GM18517 (cell line): Measurements from ENCODE around the gene TAS2R16.
A peak's percentile ranks its signal among the peaks of the same experiment; 100 is the strongest.

Experiments used
- ATAC-seq: cut with Tn5 transposase; IDR thresholded peaks from one replicate; pipeline ENCODE4 v1.9.1; 2021; ENCODE audit warnings: mild to moderate bottlenecking, moderate library complexity; ENCODE audit not compliant: unreplicated experiment

TAS2R16 gene, protein sequence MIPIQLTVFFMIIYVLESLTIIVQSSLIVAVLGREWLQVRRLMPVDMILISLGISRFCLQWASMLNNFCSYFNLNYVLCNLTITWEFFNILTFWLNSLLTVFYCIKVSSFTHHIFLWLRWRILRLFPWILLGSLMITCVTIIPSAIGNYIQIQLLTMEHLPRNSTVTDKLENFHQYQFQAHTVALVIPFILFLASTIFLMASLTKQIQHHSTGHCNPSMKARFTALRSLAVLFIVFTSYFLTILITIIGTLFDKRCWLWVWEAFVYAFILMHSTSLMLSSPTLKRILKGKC

GRCh38 chr7:122995600-122995999, at the start of gene TAS2R16:
Gene TAS2R16 (minus strand): TSS chr7:122995700. CDS start chr7:122995634, 66 bp downstream.
- ATAC-seq, result no peak

DNA sequence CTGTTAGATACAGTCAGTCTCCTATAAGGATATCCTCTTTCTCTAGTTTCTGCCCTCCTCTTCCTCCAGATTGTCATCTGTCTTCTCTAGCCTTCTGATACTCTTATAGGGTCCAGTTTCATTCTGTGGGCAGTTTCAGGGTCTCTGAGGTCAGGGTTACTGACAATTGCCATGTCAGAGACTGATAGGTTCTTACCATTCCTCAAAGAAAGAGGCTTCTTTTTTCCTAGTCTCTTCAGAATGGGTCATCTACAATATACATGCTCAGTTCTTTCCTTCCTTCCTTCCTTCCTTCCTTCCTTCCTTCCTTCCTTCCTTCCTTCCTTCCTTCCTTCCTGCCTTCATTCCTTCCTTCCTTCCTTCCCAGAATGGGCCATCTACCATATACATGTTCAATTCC, 48.1 kb upstream of the TAS2R16 start:
- no peak for ATAC-seq

- no peak for ATAC-seq
These were observed 45.6 kb upstream of the TAS2R16 start for GRCh38 chr7:123041101-123041500.

DNA sequence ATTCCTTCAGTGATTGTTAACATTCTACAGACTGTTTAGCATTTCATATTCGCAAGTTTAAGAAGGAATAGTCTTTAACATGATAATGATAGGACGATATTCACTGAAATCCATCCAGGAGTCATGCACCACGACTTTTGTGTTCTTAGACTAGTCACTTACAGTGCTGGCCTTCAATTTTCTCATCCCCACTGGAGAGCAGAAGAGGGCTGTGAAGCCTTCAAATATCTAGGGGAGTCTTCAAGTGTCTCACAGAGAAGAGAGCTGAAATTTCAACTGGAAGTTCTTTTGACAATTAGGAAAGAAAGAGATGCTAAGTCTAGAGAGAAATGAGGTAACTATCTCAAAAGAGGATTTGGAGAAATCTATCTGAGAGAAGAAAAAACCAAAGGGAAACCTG, 43.8 kb upstream of the TAS2R16 start:
- ATAC-seq, result no peak

GRCh38 chr7:123034106-123034505, 38.6 kb upstream of the TAS2R16 start:
- ATAC-seq, result no peak

- ATAC-seq, result no peak
These were observed 35.1 kb upstream of the TAS2R16 start for GRCh38 chr7:123030631-123031030.

- ATAC-seq, result no peak
These were observed 32.8 kb upstream of the TAS2R16 start for GRCh38 chr7:123028339-123028738.

DNA sequence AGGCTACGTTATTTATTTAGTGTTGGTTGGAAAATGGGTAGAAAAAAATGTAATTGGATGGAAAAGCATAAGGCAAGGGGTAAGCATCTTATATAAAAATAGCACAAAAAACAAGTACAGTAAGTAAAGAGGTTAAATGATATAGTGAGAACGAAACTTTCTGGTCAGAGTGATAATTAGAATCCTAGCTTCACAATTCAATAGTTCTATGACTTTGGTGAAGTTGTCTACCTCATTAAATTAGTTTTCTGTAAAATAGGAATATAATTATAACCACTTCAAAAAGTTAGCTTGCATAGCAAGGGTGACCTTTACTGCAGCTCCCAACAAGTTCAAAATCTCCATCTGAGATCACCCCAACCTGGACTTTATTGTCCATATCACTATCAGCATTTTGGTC, 30.8 kb upstream of the TAS2R16 start:
- no peak for ATAC-seq

DNA sequence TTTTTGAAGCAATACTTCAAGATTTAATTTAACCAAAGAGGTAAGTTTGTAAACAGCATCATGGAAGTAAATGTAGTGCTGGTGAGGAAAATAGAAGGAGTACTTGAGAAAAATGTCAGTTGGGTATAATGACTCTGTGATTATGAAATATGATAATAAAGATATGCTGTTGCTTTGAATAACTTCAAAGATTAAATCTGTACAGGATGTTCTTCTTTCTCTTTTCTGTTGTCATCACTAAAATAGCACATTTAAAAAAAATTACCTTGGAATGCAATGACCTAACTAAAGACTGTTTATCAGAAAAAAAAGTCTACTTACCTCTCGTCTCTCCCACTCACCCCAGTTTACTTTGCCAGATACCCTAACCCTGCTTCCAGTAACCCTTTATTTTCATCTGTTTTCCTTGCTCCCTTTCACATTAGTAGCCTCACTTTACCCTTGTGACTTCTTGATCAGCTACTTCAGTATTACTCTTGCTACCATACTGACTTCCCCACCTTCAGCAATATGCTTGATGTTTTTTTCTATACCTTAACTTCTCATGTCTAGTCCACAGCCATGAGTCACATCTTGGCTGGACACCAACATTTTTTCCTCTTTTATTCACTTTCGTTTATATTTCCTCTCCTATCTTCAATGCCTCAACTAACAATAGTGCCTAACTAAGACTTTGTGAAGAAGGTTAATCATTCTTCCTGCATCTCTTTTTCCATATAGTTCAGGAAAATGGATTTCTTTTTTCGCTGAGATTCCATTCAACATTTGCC, 29.7 kb upstream of the TAS2R16 start:
- ATAC-seq, result no peak

- ATAC-seq, result no peak
These were observed 27.6 kb upstream of the TAS2R16 start for GRCh38 chr7:123023126-123023525.

DNA sequence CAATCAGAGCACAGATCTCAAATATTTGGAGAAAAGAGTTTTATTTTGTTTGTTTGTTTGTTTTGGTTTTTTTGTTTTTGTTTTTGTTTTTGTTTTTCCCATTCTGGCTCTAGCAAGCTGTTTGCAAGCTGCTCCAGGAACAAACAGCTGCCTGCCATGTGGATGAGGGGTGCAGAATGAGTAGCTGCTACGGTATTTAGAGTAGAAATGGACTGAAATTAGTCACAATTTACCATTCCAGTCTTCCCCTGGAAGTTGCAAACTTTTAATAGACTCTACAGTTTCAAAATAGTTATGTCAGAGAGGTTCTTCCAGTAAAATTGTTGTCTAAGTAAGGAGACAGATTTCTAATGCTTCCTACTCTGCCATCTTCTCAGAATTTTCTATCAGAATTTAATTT, 27.1 kb upstream of the TAS2R16 start:
- ATAC-seq, result no peak

DNA sequence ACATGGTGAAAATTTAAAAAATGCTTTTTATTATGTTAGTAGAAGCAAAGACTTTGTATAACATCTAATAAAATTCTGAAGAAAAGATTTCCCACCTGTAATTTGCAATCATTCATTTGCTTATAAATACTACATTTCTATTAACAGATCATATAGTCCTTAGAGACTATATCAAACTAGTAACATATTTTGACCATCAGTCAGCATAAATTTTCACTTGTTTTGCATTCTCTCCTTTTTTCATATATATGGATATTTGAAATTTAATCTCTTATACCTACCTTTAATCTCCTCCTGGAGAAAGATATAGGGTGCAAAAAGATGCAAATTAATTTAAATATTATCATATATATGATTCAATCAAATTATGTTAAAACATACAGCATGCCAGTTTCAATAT, 16.9 kb upstream of the TAS2R16 start:
- ATAC-seq, result no peak

DNA sequence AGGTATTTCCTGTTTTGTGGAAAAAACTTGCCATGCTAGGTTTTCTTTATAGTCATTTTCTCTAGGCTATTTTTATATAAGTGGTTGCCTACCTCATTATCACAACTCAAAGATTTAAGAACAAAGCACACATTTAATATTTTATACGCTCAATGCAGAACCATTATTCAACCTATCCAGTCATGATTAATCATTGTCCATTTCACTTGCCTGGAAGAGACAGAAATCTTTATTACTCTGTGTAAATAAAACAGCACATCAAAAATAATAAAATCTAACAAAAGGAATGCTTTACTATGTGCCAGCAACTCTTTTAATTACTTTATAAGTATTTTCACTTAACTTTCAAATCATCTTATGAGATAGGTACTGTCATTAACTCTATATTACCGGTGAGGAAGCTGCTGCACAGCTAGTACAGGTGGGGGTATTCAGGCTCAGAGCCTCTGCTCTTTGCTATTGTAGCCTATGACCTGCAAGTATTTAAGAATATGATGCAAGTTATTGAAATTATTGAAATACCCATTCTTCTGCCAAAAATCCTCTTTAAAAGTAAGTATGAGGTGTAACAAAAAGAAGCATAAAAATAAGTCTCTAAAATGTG, 16.4 kb upstream of the TAS2R16 start:
- ATAC-seq, result no peak

GRCh38 chr7:123004931-123005330, 9.4 kb upstream of the TAS2R16 start:
- no peak for ATAC-seq

DNA sequence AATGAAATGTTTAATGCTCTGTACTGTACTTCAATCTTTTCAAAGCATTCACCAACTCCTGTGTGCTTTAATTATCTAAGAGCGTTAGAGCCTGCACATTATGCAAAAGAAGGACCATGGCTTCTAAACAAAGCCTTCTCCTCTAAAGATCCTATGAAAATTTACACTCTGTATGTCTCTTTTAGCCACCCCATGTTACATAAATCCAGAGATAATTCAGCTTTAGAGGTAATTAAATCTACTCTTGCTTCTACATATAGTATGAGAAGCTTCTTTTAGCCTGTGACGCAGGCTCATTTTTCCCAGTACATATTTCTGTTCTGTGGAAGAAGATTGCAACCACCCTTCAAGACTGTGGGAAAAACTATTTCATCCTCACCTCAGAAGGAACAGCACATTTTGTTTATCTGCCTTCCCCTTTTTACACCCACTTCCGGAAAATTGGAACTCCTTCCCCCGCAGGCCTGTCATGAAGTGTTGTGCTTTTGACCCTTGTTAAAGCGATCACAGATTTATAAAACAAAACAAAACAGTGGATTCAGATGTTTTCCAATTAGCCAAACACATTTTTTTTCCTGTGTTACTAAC, 8.1 kb upstream of the TAS2R16 start:
- ATAC-seq, result no peak

GRCh38 chr7:122989577-122989976, 5.9 kb downstream of the TAS2R16 start:
- no peak for ATAC-seq

- ATAC-seq, result no peak
These were observed 6.5 kb downstream of the TAS2R16 start for GRCh38 chr7:122989041-122989440.

- ATAC-seq, result no peak
These were observed 7.2 kb downstream of the TAS2R16 start for GRCh38 chr7:122988333-122988732.

- ATAC-seq, result no peak
These were observed 8.0 kb downstream of the TAS2R16 start for GRCh38 chr7:122987463-122987862.

DNA sequence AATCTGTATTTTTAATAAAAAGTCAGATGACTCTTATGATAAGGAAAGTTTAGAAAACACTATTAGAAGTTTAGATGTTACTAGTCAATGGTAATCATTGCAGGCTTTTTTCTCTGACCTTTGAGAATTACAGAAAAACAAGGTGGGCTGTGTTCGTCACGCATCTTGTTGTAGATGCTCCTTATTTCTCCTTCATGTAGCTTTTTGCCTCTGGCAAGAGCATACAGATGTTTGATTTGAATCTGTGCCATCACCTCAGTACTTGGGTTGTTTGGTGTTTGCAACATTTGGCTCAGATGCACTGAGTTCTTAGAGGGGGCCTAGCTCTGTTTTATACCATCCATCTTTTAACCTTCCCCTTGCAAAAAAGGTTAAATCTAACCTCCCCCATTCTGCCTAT, 11.5 kb downstream of the TAS2R16 start:
- ATAC-seq, result no peak

- ATAC-seq, result no peak
These were observed 12.2 kb downstream of the TAS2R16 start for GRCh38 chr7:122983261-122983660.

DNA sequence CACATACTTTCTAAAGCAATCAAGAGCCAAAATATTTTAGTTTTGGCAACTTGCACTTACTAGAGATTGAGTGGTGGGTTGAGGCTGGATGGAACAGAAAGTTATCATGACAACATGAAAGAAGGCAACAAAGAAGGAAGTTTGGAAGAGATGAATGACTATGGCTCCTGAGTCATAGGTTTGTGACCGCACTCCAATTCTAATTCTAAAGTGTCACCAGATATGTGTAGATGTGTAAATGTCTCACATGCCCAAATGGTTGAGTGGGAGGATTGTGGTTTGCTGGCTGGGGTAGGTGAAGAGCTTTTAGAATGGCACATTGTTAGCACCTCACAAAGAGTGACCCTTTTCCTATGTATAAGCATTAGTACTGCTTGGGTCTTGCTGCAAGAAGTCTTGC, 20.2 kb downstream of the TAS2R16 start:
- peak; percentile 66 for ATAC-seq
